AG04449 (cell line): Measurements from ENCODE around the gene PSMB9.

ENCODE experiments used
- CTCF ChIA-PET: fragments of 350-600 bp; formaldehyde crosslinking; extraction: SDS; loops from one replicate; lab custom pipeline; 2021; ENCODE audit warnings: antibody characterized with exemption; lab: Yijun Ruan, JAX
- POLR2A ChIA-PET: fragments of 400-600, 350-600 bp; formaldehyde crosslinking; extraction: SDS; loops from one replicate; lab custom pipeline; 2020; ENCODE audit warnings: antibody characterized with exemption, inconsistent platforms; lab: Yijun Ruan, JAX
- DNase-seq: peaks from one replicate; pipeline ENCODE4 v3.0.0-alpha.2; 2010; ENCODE audit warnings: low read depth, low spot score
- H3K4me3 ChIP-seq: 2 replicates; pipeline ENCODE4 v1.5.1; 2011; ENCODE audit warnings: low read depth, mild to moderate bottlenecking, control low read depth, low read length
- CTCF ChIP-seq: IDR thresholded peaks from one replicate; pipeline ENCODE4 v1.5.1; 2011; ENCODE audit warnings: mild to moderate bottlenecking, moderate library complexity, low read length, control low read depth, inconsistent platforms; ENCODE audit not compliant: insufficient read depth; ENCODE audit errors: missing control alignments

PSMB9 gene

GRCh38 chr6:32858194-32858593, 4.2 kb downstream of the PSMB9 start:
- no peak for DNase-seq
- ChIA-PET CTCF (interaction anchor here (1.3 to 9.6 kb wide), 5 partner anchors 8 to 95 kb away, joined by 3 to 313 read pairs (median 9); partner anchors contain the start of genes HLA-DMA, PSMB8 and TAP2), POLR2A (interaction anchor here (0.6 kb wide), 1 partner anchor 120 kb away, joined by 3 read pairs; no protein-coding TSS in a partner anchor)
- no peak overlapping the region for H3K4me3 ChIP-seq
- TF ChIP-seq CTCF, result no peak

GRCh38 chr6:32860674-32861073, 6.7 kb downstream of the PSMB9 start:
- POLR2A ChIA-PET, result no interaction called here
- CTCF ChIA-PET, result interaction anchor here (0.8 to 9.6 kb wide), 10 partner anchors 7 to 388 kb away, joined by 3 to 313 read pairs (median 4); partner anchors contain the start of genes PSMB8 and TAP2
- TF ChIP-seq CTCF, result no peak
- DNase-seq, result no peak
- no peak overlapping the region for H3K4me3 ChIP-seq

GRCh38 chr6:32862725-32863124, 8.7 kb downstream of the PSMB9 start:
- POLR2A ChIA-PET, result no interaction called here
- H3K4me3 ChIP-seq, result no peak overlapping the region
- TF ChIP-seq CTCF, result no peak
- DNase-seq, result no peak
- CTCF ChIA-PET, result interaction anchor here (1.0 to 9.9 kb wide), 4 partner anchors 5 to 24 kb away, joined by 3 to 199 read pairs (median 18); partner anchors contain the start of genes PSMB9, TAP1 and TAP2

- POLR2A ChIA-PET, result no interaction called here
- H3K4me3 ChIP-seq, result no peak overlapping the region
- no peak for TF ChIP-seq CTCF
- CTCF ChIA-PET, result interaction anchor here (1.0 to 18.1 kb wide), 4 partner anchors 8 to 46 kb away, joined by 3 to 402 read pairs (median 102); partner anchors contain the start of genes PSMB8, PSMB9, TAP1 and TAP2
- DNase-seq, result no peak
Observed at GRCh38 chr6:32865724-32866443, 11.9 kb downstream of the PSMB9 start.

- no peak for DNase-seq
- ChIA-PET CTCF (interaction anchor here (0.9 to 18.1 kb wide), 26 partner anchors 9 to 457 kb away, joined by 3 to 402 read pairs (median 12); partner anchors contain the start of genes BRD2, HLA-DMA, PSMB8 and PSMB9), POLR2A (interaction anchor here (1.8 kb wide), 1 partner anchor 29 kb away, joined by 5 read pairs; the partner anchor contains the start of gene TAP2)
- no peak for TF ChIP-seq CTCF
- no peak overlapping the region for H3K4me3 ChIP-seq
Observed at GRCh38 chr6:32867022-32867477, 13.1 kb downstream of the PSMB9 start.
